Suprapubic skin (tissue), 4 donors: Measurements from ENCODE around the gene DDHD1. TPM values are rescaled to one million over a fixed set of nuclear protein-coding genes. Genes with fewer than 3 reads are reported as not detected.
"Not testable (repeated sequence)": the region's sequence is repeated elsewhere in the genome, so short reads cannot be mapped to it uniquely, and the experiment has no call there.

Experiments
- DNase-seq, 2 donors: peaks; one replicate each; pipeline ENCODE4 v3.0.0-alpha.2; 2019; ENCODE audit warnings: low spot score in 2 of 2
- H3K27ac ChIP-seq: fragments of 200-600 bp; sonication (generic); one replicate; pipeline ENCODE4 v1.5.1; 2019
- H3K27me3 ChIP-seq: fragments of 200-600 bp; sonication (generic); one replicate; pipeline ENCODE4 v1.5.1; 2019
- H3K36me3 ChIP-seq: fragments of 200-600 bp; sonication (generic); one replicate; pipeline ENCODE4 v1.5.1; 2019
- H3K4me1 ChIP-seq: fragments of 200-600 bp; sonication (generic); one replicate; pipeline ENCODE4 v1.5.1; 2019
- H3K4me3 ChIP-seq: fragments of 200-600 bp; sonication (generic); one replicate; pipeline ENCODE4 v1.5.1; 2019; ENCODE audit warnings: mild to moderate bottlenecking
- H3K9me3 ChIP-seq: fragments of 200-600 bp; sonication (generic); one replicate; pipeline ENCODE4 v1.5.1; 2019
- EP300 ChIP-seq: sonication (generic); formaldehyde crosslinking; IDR thresholded peaks from one replicate; pipeline ENCODE4 v1.6.1; 2017; ENCODE audit warnings: antibody characterized with exemption
- POLR2A ChIP-seq, 2 donors: fragments of 450-650 bp; IDR thresholded peaks; one replicate each; pipeline ENCODE4 v1.6.1; 2017; ENCODE audit warnings: antibody characterized with exemption in 2 of 2, mild to moderate bottlenecking in 2 of 2, moderate library complexity in 2 of 2
- POLR2AphosphoS5 ChIP-seq, 3 donors: sonication (generic); formaldehyde crosslinking; IDR thresholded peaks; one replicate each; pipeline ENCODE4 v1.6.1; 2017; ENCODE audit warnings: antibody characterized with exemption in 3 of 3
- WGBS: methylation state at CpG from one replicate; pipeline ENCODE4 v1.1.5; 2018; 5-methylcytosine and 5-hydroxymethylcytosine counted together
- total RNA-seq, 4 donors: library from RNA; depleted of rRNA; stranded (reverse); fragments of >200 nt; gene quantifications; one replicate each; pipeline ENCODE4 v1.1.0, GENCODE V29; 2016
- TF ChIP-seq, protein P1 (sequence below), 2 donors: fragments of 200-600 bp in 1 of 2; fragments of 450-650 bp in 1 of 2; sonication (generic) in 1 of 2; IDR thresholded peaks; one replicate each; pipeline ENCODE4 v1.5.1; 2016 to 2019; ENCODE audit warnings: antibody characterized with exemption in 2 of 2, mild to moderate bottlenecking in 1 of 2, moderate library complexity in 1 of 2

Gene DDHD1
- total RNA-seq, 4 donors from 2014 or later: 10.1 to 25.3 (median 14.7) TPM

DNA sequence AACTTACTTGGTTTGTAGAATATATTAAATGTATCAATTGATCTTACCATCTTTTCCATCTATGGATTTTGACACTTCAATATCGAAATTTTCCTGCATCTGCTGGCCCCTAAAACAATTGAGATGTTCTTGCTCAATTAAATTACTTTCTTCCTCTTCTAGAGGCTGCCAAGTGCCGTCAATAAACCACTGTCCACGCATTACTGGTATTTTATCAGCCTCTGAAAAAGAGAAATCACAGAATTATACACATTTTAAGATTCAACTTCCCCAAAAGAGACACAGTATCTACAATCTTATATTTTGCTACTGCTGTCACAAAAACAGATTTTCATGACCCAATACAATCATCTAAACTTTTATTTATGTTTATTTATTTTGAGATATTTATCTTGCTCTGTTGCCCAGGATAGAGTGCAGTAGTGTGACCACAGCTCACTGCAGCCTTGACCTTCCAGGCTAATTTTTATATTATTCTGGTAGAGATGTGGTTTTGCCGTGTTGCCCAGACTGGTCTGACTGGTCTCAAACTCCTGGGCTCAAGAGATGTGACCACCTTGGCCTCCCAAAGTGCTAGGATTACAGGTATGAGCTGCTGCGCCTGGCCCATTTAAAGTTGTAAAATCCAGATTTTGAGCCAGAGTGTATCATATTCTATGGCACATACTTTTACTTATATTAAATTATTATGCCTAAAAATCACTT, 49.3 kb downstream of the DDHD1 start:
- Histone ChIP-seq H3K4me1 (peaks cover 3% of the 10 kb centered on the region), H3K27me3 (no peaks in the 10 kb centered on the region), H3K4me3 (no peak overlapping the region), H3K27ac (no peak overlapping the region), H3K36me3 (no peaks in the 10 kb centered on the region), H3K9me3 (peaks cover 5% of the 10 kb centered on the region)
- TF ChIP-seq POLR2AphosphoS5 (IDR thresholded peaks at IDR 0.05) (no peak), POLR2A (IDR thresholded peaks at IDR 0.05) (no peak)
- TF ChIP-seq, protein P1, sequence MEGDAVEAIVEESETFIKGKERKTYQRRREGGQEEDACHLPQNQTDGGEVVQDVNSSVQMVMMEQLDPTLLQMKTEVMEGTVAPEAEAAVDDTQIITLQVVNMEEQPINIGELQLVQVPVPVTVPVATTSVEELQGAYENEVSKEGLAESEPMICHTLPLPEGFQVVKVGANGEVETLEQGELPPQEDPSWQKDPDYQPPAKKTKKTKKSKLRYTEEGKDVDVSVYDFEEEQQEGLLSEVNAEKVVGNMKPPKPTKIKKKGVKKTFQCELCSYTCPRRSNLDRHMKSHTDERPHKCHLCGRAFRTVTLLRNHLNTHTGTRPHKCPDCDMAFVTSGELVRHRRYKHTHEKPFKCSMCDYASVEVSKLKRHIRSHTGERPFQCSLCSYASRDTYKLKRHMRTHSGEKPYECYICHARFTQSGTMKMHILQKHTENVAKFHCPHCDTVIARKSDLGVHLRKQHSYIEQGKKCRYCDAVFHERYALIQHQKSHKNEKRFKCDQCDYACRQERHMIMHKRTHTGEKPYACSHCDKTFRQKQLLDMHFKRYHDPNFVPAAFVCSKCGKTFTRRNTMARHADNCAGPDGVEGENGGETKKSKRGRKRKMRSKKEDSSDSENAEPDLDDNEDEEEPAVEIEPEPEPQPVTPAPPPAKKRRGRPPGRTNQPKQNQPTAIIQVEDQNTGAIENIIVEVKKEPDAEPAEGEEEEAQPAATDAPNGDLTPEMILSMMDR (IDR thresholded peaks at IDR 0.05): no peak
- no peak for DNase-seq
- WGBS: 85% methylated on average over 5 of the region's 5 CpGs

DNA sequence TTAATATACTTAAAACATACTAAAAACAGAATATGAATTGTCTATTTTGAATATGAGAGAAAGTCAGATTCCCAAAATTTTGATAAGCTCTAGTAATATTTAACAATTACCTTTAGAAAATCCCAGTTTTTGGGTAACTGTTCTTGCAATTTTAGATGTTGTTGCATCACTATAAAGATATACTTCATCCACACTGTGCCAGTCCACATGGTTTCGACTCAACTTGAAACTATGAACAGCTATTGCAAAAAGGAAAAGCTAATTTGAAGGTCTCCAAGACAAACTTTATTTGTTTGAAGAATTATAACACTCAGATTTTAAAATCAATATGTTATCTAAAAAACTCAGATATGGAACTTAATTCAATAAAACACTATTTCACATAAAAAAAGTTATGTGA, 59.9 kb downstream of the DDHD1 start:
- Histone ChIP-seq H3K4me3 (no peak overlapping the region), H3K27me3 (no peaks in the 10 kb centered on the region), H3K4me1 (no peaks in the 10 kb centered on the region), H3K36me3 (peaks cover 6% of the 10 kb centered on the region), H3K9me3 (no peaks in the 10 kb centered on the region), H3K27ac (no peak overlapping the region)
- no peak for TF ChIP-seq POLR2AphosphoS5 (IDR thresholded peaks at IDR 0.05)
- no peak for TF ChIP-seq EP300
- no peak for TF ChIP-seq POLR2A (IDR thresholded peaks at IDR 0.05)
- TF ChIP-seq, protein P1 (IDR thresholded peaks at IDR 0.05): no peak
- no peak for DNase-seq
- 91% methylated on average over 1 of the region's 1 CpG for WGBS

DNA sequence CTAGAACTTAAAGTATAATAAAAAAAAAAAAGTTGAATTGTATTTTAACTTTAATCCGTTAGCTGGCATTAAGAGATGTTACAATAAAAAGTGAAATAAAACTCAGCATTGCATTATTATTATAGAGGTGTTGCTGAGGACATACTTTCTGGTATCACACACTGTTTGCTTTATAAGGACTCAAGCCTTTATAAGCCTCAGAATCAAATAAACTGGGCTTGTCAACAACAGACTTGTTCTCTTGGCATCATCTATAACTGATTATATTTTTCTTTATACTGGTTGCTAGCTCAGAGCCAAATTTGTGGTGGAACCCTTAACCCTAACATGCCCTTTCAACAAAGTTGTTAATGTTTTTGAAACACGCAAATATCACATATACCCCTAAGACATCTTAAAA, 62.3 kb downstream of the DDHD1 start:
- no peak for TF ChIP-seq POLR2AphosphoS5 (IDR thresholded peaks at IDR 0.05)
- no peak for TF ChIP-seq POLR2A (IDR thresholded peaks at IDR 0.05)
- TF ChIP-seq EP300: no peak
- TF ChIP-seq, protein P1 (IDR thresholded peaks at IDR 0.05): no peak
- no peak for DNase-seq
- Histone ChIP-seq H3K9me3 (no peaks in the 10 kb centered on the region), H3K36me3 (peaks cover 6% of the 10 kb centered on the region), H3K4me1 (no peaks in the 10 kb centered on the region), H3K4me3 (no peak overlapping the region), H3K27ac (no peak overlapping the region), H3K27me3 (no peaks in the 10 kb centered on the region)
- 93% methylated on average over 2 of the region's 2 CpGs for whole genome bisulfite sequencing

DNA sequence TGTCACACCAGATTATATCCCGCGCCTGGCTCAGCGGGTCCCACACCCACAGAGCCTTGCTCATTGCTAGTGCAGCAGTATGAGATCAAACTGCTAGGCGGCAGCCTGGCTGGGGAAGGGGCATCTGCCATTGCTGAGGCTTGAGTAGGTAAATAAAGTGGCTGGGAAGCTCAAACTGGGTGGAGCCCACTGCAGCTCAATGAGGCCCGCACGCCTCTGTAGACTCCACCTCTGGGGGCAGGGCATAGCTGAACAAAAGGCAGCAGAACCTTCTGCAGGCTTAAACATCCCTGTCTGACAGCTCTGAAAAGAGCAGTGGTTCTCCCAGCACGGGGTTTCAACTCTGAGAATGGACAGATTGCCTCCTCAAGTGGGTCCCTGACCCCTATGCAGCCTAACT, 68.2 kb downstream of the DDHD1 start:
- H3K36me3 ChIP-seq: not testable (repeated sequence)
- WGBS: 98% methylated on average over 7 of the region's 7 CpGs

DNA sequence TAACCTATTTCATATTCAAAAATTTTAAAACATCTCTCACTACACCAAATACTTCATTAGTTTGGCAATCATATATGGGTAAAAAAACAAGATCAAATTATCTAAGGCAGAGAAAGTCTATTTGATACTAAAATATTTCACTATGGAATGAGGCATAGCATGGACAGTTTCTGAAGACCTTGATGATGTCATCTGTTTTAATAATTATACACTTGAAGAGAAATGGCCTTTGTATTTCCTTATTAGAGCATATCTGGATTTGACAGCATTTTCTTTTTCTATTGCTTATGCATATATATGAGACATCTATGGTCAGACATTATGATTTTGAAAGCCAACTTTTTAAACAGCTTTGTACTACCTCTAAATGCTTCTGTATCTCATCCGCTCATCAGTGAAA, 88.6 kb downstream of the DDHD1 start:
- WGBS: 93% methylated on average over 1 of the region's 1 CpG
- Histone ChIP-seq H3K27me3 (no peaks in the 10 kb centered on the region), H3K4me1 (no peaks in the 10 kb centered on the region), H3K36me3 (no peaks in the 10 kb centered on the region), H3K9me3 (no peaks in the 10 kb centered on the region), H3K27ac (no peak overlapping the region), H3K4me3 (no peak overlapping the region)
- TF ChIP-seq, protein P1 (IDR thresholded peaks at IDR 0.05): no peak
- TF ChIP-seq POLR2A (IDR thresholded peaks at IDR 0.05) (no peak), POLR2AphosphoS5 (IDR thresholded peaks at IDR 0.05) (no peak), EP300 (no peak)
- DNase-seq: no peak

More for the DNA sequence above, 68.2 kb downstream of the DDHD1 start:
- not testable (repeated sequence) for DNase-seq, H3K27me3 ChIP-seq, H3K4me3 ChIP-seq, H3K4me1 ChIP-seq, H3K27ac ChIP-seq, H3K9me3 ChIP-seq

DNA sequence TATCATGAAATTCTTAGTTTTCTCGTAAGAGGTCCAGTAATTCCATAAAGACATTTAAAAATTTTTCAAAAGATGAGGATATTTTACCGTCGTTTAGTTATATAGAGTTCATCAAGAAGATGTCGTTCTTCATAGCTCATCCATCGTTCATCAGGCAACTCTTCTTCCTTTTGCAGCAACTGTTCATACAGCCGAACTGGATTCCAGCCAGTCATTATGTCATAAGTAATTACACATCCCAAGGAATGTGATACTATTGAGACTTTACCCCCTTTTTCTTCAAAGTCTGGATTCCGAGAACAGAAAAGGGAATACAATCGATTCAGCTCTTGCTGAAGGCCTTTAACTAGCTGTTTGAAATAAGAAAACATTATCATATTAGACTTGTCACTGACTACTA, 90.3 kb downstream of the DDHD1 start:
- Histone ChIP-seq H3K27ac (no peak overlapping the region), H3K27me3 (no peaks in the 10 kb centered on the region), H3K36me3 (peaks cover 4% of the 10 kb centered on the region), H3K9me3 (no peaks in the 10 kb centered on the region), H3K4me3 (no peak overlapping the region), H3K4me1 (no peaks in the 10 kb centered on the region)
- WGBS: 65% methylated on average over 8 of the region's 8 CpGs
- DNase-seq: no peak
- no peak for TF ChIP-seq EP300
- TF ChIP-seq POLR2AphosphoS5 (IDR thresholded peaks at IDR 0.05): no peak
- no peak for TF ChIP-seq POLR2A (IDR thresholded peaks at IDR 0.05)
- TF ChIP-seq, protein P1 (IDR thresholded peaks at IDR 0.05): no peak
